Amniotic epithelial cell (primary cell): ENCODE data around the gene HTR3C.

Experiments used
- DNase-seq: peaks from one replicate; pipeline ENCODE4 v3.0.0-alpha.2; 2010; ENCODE audit warnings: low read depth

Gene HTR3C

GRCh38 chr3:184092199-184092598 is 39.4 kb downstream of the HTR3C start:
- no peak for DNase-seq

- no peak for DNase-seq
These were observed 44.0 kb downstream of the HTR3C start, which contains the start of gene HTR3E for GRCh38 chr3:184096811-184097383. Gene HTR3E, plus strand, starts transcription at chr3:184097064. Its CDS starts 466 bp downstream, at chr3:184097530.

GRCh38 chr3:184097556-184097955 is 44.7 kb downstream of the HTR3C start:
- no peak for DNase-seq

DNA sequence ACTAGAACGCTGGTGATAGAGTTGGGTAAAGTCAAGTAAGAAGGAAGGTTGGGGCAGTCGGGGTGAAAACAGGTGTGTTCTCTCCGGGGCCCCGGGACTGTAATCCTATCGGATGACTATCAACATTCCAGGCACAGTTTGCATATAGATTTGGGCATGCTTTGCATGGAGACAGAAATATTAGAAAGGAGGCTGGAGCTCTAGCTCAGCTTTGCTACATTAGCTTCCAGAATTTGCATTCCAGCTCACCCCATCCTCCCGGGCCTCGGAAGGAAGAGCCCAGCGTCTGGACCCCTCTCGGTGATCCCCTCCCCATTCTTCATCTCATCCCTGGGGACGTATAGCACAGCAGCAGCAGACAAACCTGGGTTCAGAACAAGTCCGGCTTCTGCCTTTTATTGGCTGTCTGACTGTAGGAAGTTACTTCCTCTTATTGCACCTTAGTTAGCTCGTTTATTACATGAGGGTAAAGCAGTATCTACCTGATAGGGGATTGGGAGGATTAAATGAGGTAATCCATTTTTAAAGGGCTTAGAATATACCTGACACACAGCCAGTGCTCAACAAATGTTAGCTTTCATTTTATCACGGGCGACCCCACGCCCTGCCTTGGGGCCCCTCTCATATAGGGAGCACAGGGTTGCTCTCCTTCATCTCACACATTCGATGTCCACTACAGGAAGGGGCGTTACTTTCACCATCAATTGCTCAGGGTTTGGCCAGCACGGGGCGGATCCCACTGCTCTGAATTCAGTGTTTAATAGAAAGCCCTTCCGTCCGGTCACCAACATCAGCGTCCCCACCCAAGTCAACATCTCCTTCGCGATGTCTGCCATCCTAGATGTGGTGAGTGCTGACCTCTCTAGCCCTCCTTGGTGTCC is 47.2 kb downstream of the HTR3C start:
- DNase-seq = no peak
